Hepatocyte (in vitro differentiated cells): Measurements from ENCODE around the gene MGMT. TPM values are rescaled to one million over a fixed set of nuclear protein-coding genes. Genes with fewer than 3 reads are reported as not detected.
A peak's percentile ranks its signal among the peaks of the same experiment; 100 is the strongest.

Source experiments
- DNase-seq: peaks from one replicate; pipeline ENCODE4 v3.0.0-alpha.2; 2016; ENCODE audit warnings: low spot score
- H2AFZ ChIP-seq: fragments of 200-600 bp; sonication (generic); 2 replicates; pipeline ENCODE4 v1.6.0; 2016; ENCODE audit warnings: antibody characterized with exemption, mild to moderate bottlenecking
- H3K27ac ChIP-seq: fragments of 200-600 bp; sonication (generic); 2 replicates; pipeline ENCODE4 v1.5.1; 2016; ENCODE audit warnings: mild to moderate bottlenecking
- H3K27me3 ChIP-seq: fragments of 200-600 bp; sonication (generic); 2 replicates; pipeline ENCODE4 v1.6.1; 2016
- H3K36me3 ChIP-seq: fragments of 200-600 bp; sonication (generic); replicated peaks from 2 replicates; pipeline ENCODE4 v1.5.1; 2016; ENCODE audit warnings: low read depth; ENCODE audit not compliant: insufficient read depth
- H3K4me1 ChIP-seq: fragments of 200-600 bp; sonication (generic); 2 replicates; pipeline ENCODE4 v1.5.1; 2016; ENCODE audit warnings: mild to moderate bottlenecking, moderate library complexity; ENCODE audit not compliant: insufficient read depth
- H3K4me2 ChIP-seq: fragments of 200-600 bp; sonication (generic); 2 replicates; pipeline ENCODE4 v1.6.0; 2016
- H3K4me3 ChIP-seq: fragments of 200-600 bp; sonication (generic); 2 replicates; pipeline ENCODE4 v1.5.1; 2016; ENCODE audit warnings: mild to moderate bottlenecking
- H3K79me2 ChIP-seq: fragments of 200-600 bp; sonication (generic); 2 replicates; pipeline ENCODE4 v1.6.0; 2017; ENCODE audit warnings: mild to moderate bottlenecking
- H3K9me2 ChIP-seq: fragments of 200-600 bp; sonication (generic); replicated peaks from 2 replicates; pipeline ENCODE4 v1.6.0; 2017; ENCODE audit warnings: mild to moderate bottlenecking; ENCODE audit not compliant: insufficient read depth
- H3K9me3 ChIP-seq: fragments of 200-600 bp; sonication (generic); 2 replicates; pipeline ENCODE4 v1.5.1; 2016; ENCODE audit warnings: low read depth, mild to moderate bottlenecking
- H4K20me1 ChIP-seq: fragments of 200-600 bp; sonication (generic); 2 replicates; pipeline ENCODE4 v1.6.0; 2016; ENCODE audit warnings: mild to moderate bottlenecking; ENCODE audit not compliant: insufficient read depth, poor library complexity, severe bottlenecking
- EZH2 ChIP-seq: fragments of 200-600 bp; sonication (generic); IDR thresholded peaks from 2 replicates; pipeline ENCODE4 v1.6.1; 2016; ENCODE audit warnings: antibody characterized with exemption, mild to moderate bottlenecking, borderline replicate concordance
- EZH2phosphoT487 ChIP-seq: fragments of 200-600 bp; sonication (generic); IDR thresholded peaks from one replicate; pipeline ENCODE4 v1.6.1; 2018; ENCODE audit warnings: antibody characterized with exemption, mild to moderate bottlenecking, low read depth, moderate library complexity; ENCODE audit not compliant: unreplicated experiment, severe bottlenecking
- WGBS: methylation state at CpG from one replicate; pipeline ENCODE4 v1.1.6; 2016; ENCODE audit warnings: low lambda C conversion rate; ENCODE audit errors: missing lambda C conversion rate; 5-methylcytosine and 5-hydroxymethylcytosine counted together
- polyA plus RNA-seq: library from polyadenylated mRNA; unstranded; fragments of >200 nt; fragmentation: Nextera tagmentation; extraction: Ambion mirVana; gene quantifications from 2 replicates; pipeline ENCODE4 v1.2.1, GENCODE V29; 2016
- total RNA-seq: library from RNA; depleted of rRNA; stranded (reverse); fragments of >200 nt; gene quantifications from 2 replicates; pipeline ENCODE4 v1.2.3, GENCODE V29; 2014
- TF ChIP-seq, protein P1 (sequence below): fragments of 200-600 bp; sonication (generic); IDR thresholded peaks from 2 replicates; pipeline ENCODE4 v1.5.1; 2016; ENCODE audit warnings: antibody characterized with exemption, mild to moderate bottlenecking; ENCODE audit not compliant: poor library complexity

MGMT gene
- total and polyA plus RNA-seq, 2 experiments from 2014 or later: 41.5 to 41.9 TPM

DNA sequence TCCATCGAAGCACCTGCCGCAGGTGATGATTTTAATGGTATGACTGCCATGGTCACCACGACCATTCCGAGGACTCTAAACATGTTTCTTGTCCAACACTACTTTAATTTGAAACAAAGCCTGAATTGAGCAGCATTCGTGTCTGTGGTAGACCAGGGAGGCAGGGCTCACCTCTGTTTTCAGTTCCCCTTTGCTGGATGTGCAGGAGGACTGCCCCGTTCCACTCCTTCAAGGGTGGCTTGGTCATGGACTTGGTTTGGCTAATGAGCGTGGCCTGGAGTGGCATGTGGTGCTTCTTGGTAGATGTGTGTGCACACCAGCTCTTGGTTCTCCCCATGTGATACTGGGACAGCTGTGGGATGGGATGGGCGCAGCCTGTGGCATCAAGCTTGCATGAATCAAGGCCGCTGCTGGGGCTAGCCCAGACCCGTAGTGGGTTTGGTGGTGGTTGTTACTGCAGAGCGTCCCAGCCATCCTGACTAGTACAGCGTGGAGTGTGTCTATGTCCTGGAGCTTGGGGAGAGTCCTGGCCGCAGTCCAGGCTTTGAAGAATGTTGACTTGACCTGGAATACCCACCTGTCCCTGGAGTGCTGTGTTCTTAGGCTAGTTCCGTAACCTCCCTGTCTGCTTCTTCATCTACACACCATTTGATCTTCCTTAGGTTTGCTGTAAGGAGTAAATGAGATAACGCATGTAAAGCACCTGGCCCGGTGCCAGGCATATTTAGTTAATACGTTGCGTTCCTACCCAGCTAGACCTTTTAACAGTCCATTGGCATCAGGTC lies 34.8 kb downstream of the MGMT start:
- Histone ChIP-seq H3K4me2 (no peak overlapping the region), H3K9me3 (no peaks in the 10 kb centered on the region), H4K20me1 (no peaks in the 10 kb centered on the region), H2AFZ (no peak overlapping the region), H3K27ac (peak overlapping the region; percentile 35), H3K4me1 (peaks cover 4% of the 10 kb centered on the region), H3K9me2 (no peaks in the 10 kb centered on the region), H3K36me3 (no peaks in the 10 kb centered on the region), H3K4me3 (no peak overlapping the region), H3K79me2 (peaks cover 54% of the 10 kb centered on the region), H3K27me3 (no peaks in the 10 kb centered on the region)
- WGBS: 88% methylated on average over 18 of the region's 18 CpGs
- TF ChIP-seq, protein P1, sequence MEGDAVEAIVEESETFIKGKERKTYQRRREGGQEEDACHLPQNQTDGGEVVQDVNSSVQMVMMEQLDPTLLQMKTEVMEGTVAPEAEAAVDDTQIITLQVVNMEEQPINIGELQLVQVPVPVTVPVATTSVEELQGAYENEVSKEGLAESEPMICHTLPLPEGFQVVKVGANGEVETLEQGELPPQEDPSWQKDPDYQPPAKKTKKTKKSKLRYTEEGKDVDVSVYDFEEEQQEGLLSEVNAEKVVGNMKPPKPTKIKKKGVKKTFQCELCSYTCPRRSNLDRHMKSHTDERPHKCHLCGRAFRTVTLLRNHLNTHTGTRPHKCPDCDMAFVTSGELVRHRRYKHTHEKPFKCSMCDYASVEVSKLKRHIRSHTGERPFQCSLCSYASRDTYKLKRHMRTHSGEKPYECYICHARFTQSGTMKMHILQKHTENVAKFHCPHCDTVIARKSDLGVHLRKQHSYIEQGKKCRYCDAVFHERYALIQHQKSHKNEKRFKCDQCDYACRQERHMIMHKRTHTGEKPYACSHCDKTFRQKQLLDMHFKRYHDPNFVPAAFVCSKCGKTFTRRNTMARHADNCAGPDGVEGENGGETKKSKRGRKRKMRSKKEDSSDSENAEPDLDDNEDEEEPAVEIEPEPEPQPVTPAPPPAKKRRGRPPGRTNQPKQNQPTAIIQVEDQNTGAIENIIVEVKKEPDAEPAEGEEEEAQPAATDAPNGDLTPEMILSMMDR: no peak
- TF ChIP-seq EZH2phosphoT487 (no peak), EZH2 (no peak)
- DNase-seq: no peak

DNA sequence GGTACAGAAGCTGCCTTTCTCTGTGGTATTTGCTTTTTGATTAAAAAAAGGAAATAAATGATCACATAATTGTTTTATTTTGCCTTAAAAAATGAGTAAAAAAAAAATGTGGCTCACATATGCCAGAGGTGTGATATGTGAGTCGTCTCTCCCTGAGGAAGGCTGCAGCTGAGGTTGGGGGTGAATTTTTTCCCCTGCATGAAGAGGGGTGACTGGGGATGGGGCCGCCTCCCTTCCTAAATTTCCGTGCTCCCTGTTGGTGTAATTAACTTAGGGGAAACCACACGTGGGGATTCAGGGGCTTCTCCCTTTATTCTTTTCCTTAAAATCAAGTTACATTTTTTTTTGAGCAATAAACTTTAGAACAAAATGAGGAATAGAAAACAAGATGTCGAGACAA lies 35.4 kb downstream of the MGMT start:
- Histone ChIP-seq H3K9me2 (no peaks in the 10 kb centered on the region), H2AFZ (no peak overlapping the region), H3K27me3 (no peaks in the 10 kb centered on the region), H3K4me1 (peaks cover 4% of the 10 kb centered on the region), H3K36me3 (no peaks in the 10 kb centered on the region), H3K27ac (no peak overlapping the region), H3K4me3 (no peak overlapping the region), H4K20me1 (no peaks in the 10 kb centered on the region), H3K79me2 (peaks cover 55% of the 10 kb centered on the region), H3K4me2 (no peak overlapping the region), H3K9me3 (no peaks in the 10 kb centered on the region)
- TF ChIP-seq, protein P1: no peak
- TF ChIP-seq EZH2: no peak
- no peak for TF ChIP-seq EZH2phosphoT487
- 71% methylated on average over 5 of the region's 5 CpGs for WGBS
- no peak for DNase-seq

DNA sequence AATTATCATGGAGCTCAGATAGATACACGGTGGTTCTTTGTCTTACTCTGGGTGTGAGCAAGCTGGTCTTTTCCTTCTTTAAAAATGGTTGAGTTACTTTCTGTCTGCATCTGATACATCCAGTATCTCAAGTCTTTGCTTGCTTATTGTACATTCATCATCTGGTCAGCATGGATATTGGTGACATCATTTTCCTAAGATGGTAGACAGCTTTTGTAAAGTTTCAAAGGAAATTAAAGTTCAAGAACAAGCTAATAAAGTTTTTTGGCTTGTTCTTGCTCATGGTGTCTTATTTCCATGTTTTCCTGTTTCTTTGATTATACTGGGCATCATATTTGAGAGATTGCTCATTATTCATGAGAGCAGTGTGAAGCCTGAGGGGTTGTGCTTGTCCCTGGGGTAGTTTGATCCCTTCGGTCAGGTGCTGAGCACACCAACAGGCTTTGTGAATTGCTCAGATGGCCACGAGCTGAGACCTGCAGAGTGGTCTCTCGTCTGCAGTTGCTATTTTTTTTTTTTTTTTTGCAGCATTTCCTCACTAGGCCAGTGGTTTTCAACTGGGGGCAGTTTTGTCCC lies 38.5 kb downstream of the MGMT start:
- no peak for DNase-seq
- no peak overlapping the region for H2AFZ ChIP-seq

More for the DNA sequence above, 38.5 kb downstream of the MGMT start:
- Histone ChIP-seq H3K79me2 (peaks cover 53% of the 10 kb centered on the region), H3K9me3 (no peaks in the 10 kb centered on the region), H4K20me1 (no peaks in the 10 kb centered on the region), H3K27me3 (no peaks in the 10 kb centered on the region), H3K9me2 (no peaks in the 10 kb centered on the region), H3K27ac (no peak overlapping the region), H3K4me3 (no peak overlapping the region), H3K36me3 (no peaks in the 10 kb centered on the region), H3K4me2 (no peak overlapping the region), H3K4me1 (peaks cover 3% of the 10 kb centered on the region)
- TF ChIP-seq, protein P1: no peak
- no peak for TF ChIP-seq EZH2
- no peak for TF ChIP-seq EZH2phosphoT487
- whole genome bisulfite sequencing: 71% methylated on average over 4 of the region's 4 CpGs
